Brain microvascular endothelial cell (primary cell): Measurements from ENCODE around the gene HCN4.

ENCODE experiments used
- DNase-seq: peaks from one replicate; pipeline ENCODE4 v3.0.0-alpha.2; 2020
- H3K27ac ChIP-seq: fragments of 250-450 bp; sonication (Bioruptor Pico); 2 replicates; pipeline ENCODE4 v1.5.1; 2020; ENCODE audit warnings: mild to moderate bottlenecking, moderate library complexity
- H3K27me3 ChIP-seq: fragments of 250-450 bp; sonication (Bioruptor Pico); replicated peaks from 2 replicates; pipeline ENCODE4 v1.5.1; 2020; ENCODE audit warnings: mild to moderate bottlenecking
- H3K36me3 ChIP-seq: fragments of 250-450 bp; sonication (Bioruptor Pico); replicated peaks from 2 replicates; pipeline ENCODE4 v1.5.1; 2020; ENCODE audit warnings: mild to moderate bottlenecking
- H3K4me3 ChIP-seq: 2 replicates; pipeline ENCODE4 v1.5.1; 2011; ENCODE audit warnings: low read depth, mild to moderate bottlenecking, control low read depth, low read length, moderate library complexity
- in situ Hi-C: cut with HindIII; loops from 2 replicates; pipeline ENCODE4 v1.10.0; 2017; ENCODE audit warnings: low sequenced_read_pairs, low pct_ligation_motif_present
- TF ChIP-seq, protein P1 (sequence below): IDR thresholded peaks from 2 replicates; pipeline ENCODE4 v1.5.1; 2011; ENCODE audit warnings: low read depth, mild to moderate bottlenecking, moderate library complexity, low read length, control low read depth, inconsistent platforms; ENCODE audit errors: missing control alignments

Gene HCN4

DNA sequence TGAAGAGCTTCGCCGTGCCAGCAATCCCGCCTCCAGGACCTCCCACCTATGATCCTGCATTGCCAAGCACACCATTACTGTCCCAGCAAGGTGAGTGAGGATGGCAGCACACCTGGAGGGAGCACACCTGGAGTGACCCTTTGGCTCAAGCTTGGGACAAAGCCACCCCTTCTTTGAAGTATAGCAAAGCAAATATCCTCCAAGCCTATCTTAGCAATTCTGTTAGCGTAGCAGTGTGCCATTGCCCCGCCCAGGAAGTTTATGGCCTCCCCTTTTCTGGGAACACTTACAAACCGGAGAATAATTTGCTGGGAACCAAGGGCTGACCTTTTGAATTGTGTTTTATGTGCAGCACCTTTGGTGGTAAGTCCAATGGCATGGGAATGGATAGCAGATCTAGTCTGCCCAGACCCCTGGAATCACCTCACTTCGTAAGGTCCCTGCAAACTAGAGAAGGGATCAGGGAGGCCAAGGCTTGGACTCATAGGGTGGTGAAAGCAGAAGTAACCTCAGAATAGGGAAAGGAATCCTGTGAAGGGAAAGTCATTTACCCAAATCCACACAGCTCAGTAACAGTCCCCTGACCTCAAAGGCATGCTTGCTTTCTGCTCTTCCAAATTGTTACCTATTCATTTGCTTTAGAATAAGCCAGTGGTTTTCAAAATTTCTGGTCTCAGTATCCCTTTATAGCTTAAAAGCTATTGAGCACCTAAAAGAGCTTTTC, 70.1 kb downstream of the HCN4 start:
- no peak overlapping the region for H3K27ac ChIP-seq
- in situ Hi-C loops: no loop called here

DNA sequence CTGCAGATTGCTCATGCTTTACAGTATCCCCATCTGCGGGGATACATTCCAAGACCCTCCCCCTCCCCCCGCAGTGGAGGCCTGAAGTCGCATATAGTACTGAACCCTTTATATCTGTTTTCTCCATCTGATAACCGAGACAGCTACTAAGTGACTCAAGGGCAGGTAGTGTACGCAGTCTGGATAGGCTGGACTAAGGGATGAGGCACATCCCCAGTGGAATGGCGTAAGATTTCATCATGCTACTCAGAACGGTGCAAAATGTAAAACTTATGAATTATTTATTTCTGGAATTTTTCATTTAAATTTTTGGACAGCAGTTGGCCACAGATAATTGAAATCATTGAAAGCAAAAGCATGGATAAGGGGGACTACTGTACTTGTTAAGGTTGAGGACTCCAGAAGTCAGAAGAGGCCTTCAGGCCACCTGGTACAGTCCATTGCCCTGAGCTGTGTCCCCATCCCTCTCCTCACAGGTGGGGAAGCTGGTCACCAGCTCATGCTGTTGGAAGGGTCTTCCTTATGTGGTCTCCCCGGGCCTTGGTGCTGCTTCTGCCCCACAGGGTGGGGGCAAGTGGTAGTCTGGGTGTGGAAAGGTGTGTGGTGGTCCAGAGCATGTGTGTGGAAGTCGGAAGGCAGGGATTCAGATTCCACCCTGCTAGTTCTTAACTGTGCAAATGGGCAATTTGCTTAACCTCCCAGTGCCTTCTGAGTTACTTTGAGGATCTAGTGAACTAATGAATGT, 72.0 kb downstream of the HCN4 start:
- Histone ChIP-seq H3K27ac (no peak overlapping the region), H3K36me3 (no peaks in the 10 kb centered on the region), H3K4me3 (no peak overlapping the region), H3K27me3 (no peaks in the 10 kb centered on the region)
- DNase-seq: no peak
- TF ChIP-seq, protein P1, sequence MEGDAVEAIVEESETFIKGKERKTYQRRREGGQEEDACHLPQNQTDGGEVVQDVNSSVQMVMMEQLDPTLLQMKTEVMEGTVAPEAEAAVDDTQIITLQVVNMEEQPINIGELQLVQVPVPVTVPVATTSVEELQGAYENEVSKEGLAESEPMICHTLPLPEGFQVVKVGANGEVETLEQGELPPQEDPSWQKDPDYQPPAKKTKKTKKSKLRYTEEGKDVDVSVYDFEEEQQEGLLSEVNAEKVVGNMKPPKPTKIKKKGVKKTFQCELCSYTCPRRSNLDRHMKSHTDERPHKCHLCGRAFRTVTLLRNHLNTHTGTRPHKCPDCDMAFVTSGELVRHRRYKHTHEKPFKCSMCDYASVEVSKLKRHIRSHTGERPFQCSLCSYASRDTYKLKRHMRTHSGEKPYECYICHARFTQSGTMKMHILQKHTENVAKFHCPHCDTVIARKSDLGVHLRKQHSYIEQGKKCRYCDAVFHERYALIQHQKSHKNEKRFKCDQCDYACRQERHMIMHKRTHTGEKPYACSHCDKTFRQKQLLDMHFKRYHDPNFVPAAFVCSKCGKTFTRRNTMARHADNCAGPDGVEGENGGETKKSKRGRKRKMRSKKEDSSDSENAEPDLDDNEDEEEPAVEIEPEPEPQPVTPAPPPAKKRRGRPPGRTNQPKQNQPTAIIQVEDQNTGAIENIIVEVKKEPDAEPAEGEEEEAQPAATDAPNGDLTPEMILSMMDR: no peak
- in situ Hi-C loops: no loop called here

More for the DNA sequence above, 70.1 kb downstream of the HCN4 start:
- DNase-seq: no peak
- no peaks in the 10 kb centered on the region for H3K27me3 ChIP-seq
- H3K36me3 ChIP-seq: no peaks in the 10 kb centered on the region
- TF ChIP-seq, protein P1: no peak
- no peak overlapping the region for H3K4me3 ChIP-seq

DNA sequence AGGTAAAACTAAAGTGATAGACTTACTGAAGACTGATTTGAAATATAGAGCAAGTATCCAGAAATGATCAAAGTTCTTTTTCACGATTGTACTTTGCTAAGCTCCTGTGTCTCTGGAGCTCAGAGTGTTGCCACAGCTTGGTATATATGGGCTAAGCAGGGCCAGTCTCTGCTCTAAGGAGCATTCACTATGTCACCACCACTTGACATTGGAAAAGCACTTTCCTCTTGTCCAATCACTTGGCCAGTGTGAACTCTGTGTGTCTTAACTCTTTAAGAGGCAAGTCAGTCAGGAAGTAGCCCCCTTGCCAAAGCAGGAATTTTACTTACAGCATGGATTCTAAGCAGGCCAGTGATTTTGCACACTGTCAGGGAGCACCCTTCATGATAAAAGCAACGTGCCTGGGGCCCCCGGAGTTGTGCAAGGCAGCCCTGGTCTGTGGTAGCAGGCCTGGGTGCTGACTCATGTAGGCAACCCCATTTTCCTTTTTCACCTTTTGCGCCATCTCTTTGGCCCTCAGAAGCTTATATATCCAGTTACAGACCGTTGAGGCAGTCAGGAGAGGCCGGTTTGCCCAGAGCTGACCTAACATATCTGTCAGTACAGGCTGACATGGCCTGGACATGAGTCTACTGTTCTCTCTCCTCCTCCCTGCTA, 73.0 kb downstream of the HCN4 start:
- Histone ChIP-seq H3K36me3 (no peaks in the 10 kb centered on the region), H3K27ac (no peak overlapping the region), H3K27me3 (no peaks in the 10 kb centered on the region), H3K4me3 (no peak overlapping the region)
- in situ Hi-C loops: no loop called here
- no peak for DNase-seq
- TF ChIP-seq, protein P1: no peak

DNA sequence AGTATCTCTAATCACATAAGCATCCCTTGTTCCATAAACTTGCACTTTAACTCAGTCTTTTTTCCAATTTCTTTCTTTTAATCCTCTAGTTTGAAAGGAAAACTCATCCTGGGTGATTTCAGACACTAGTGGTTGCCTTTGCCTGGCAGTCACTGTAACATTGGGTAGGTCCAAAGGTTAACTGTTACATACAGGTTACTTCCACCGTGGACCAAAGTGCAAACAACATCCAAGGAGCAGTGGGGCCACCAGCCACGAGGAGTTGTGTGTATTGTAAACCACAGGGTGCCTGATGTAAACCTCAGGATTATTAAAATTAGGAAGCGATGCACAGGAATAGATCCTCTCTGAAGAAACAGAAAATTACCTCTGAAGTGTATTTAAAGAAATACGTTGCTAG, 75.0 kb downstream of the HCN4 start:
- TF ChIP-seq, protein P1: no peak
- H3K4me3 ChIP-seq: no peak overlapping the region

DNA sequence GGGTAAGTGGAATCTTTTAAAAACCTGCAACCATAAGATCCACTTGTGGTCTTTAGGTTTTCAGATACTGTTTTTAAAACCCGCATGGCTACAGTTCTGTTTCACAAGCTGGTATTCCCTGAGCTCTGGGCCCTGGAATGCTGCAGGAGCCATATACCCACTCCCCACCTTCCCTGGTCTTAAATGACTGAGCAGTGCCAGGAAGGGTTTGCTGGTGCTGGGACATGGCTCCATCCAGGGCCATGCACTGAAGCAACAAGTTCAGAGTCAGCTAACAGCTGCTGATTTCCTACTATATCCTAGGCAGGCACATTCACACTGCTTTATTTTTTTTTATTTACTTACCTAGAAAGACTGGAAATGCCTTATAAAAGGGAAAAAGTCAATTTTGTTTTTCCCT, 77.3 kb downstream of the HCN4 start:
- no peak for DNase-seq
- Histone ChIP-seq H3K27me3 (no peaks in the 10 kb centered on the region), H3K36me3 (no peaks in the 10 kb centered on the region), H3K4me3 (no peak overlapping the region), H3K27ac (no peak overlapping the region)
- TF ChIP-seq, protein P1: no peak
- in situ Hi-C loops: no loop called here

More for the DNA sequence above, 75.0 kb downstream of the HCN4 start:
- no peak for DNase-seq
- no peak overlapping the region for H3K27ac ChIP-seq
- H3K27me3 ChIP-seq: no peaks in the 10 kb centered on the region
- in situ Hi-C loops: no loop called here
- H3K36me3 ChIP-seq: no peaks in the 10 kb centered on the region
